Testis (tissue), 2 donors: ENCODE measurements around the gene LYPD6B.

Source experiments
- CTCF ChIP-seq, 3 experiments: fragments of 450-650 bp in 2 of 3; fragments of 200-600 bp in 1 of 3; sonication (generic) in 1 of 3; IDR thresholded peaks; one replicate each; pipeline ENCODE4 v1.5.1; 2016 to 2019; ENCODE audit warnings: antibody characterized with exemption in 3 of 3, mild to moderate bottlenecking in 2 of 3, moderate library complexity in 1 of 3
- POLR2A ChIP-seq: fragments of 450-650 bp; IDR thresholded peaks from one replicate; pipeline ENCODE4 v1.6.1; 2017; ENCODE audit warnings: antibody characterized with exemption, mild to moderate bottlenecking, moderate library complexity

DNA sequence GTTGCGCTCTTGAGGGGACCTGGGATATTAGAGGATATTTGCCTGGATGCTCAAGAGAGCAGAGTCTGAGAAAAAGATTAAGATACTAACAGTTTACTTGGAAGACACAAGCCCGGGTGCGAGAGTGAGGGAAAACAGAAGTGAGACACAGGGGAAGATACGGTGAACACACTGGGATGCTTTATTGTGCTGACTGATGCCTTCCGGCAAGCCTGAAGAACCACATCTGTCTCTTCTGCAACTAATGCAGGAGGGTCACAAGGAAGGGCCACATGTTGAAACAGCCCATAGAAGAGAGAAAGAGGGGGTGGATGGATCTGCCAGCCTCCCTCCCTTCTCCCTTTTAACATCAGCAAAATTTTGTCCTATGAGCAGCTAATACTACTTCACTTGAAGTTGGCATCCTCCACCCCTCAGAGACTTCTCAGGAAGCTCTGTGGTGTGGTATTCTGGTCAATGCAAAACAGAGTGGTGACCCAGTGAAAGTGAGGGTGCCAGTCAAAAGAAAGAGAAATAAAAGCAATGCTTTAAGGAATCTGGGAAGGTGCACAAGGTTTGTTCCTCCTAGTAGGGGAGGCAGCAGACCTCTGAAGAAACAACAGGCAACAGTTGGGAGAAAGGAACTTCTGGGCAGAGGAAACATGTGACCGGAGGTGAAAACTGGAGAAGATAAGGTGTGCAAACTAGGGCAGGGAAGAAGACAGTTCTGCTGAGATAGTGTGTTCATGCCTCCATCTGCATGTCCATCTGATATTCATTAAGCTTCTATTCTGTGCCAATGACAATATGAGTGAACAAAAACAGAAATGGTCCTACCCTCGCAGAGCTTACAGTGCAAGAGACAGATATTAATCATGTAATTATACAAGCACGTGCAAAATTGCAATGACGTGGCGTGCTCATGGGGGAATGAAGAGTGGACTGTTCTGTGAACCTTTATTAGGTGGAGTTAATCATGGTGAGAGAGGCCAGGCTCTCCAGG, 107.1 kb downstream of the LYPD6B start:
- TF ChIP-seq POLR2A (no peak), CTCF (IDR thresholded peaks at IDR 0.05) (no peak)
